ENCODE data around the gene UNK. TPM values are rescaled to one million over a fixed set of nuclear protein-coding genes. Genes with fewer than 3 reads are reported as not detected.

Gene UNK
- total and polyA plus RNA-seq, 2 of the 13 experiments (the other 11 are each of a cell fraction or from before 2014, with no cell fraction given): 31.6 to 33.0 TPM

DNA sequence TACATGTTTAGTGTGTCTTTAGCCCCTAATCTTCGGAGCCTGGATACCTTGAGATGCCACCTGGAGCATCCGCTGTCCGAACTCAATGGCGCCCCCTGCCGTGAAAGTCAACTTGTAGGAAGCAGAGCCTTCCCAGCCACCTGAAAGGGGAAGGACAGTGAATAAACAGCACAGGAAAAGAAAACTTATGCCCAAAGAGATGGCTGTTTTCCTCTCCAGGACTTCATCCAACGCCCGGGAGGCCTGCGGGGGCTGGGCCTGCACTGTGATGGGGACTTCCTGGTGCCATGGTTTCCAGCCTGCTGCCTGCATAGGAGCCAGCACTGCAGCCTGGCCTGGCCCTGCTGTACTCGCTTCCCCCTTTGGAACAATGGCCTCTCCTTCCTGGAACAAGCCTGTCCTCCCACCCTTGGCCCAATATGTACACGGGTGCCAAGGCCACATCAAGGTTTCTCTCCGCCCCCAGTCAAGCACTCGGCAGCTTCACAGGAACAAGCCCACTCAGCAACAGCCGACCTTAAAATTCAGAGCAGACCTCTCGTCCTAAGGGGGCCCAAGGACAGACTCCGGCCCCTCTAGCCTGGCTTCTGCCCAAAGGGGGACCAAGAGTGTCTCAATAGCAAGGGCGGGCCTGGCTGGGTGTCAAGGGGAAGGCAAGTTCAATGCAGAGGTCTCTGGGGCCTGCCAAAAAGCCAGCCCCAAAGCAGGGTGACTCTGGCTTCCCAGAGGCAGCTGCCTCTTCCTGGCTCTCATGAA is 64.1 kb downstream of the UNK start (continued):
- TF ChIP-seq ZNF138 (CRISPR knock-in tag; IDR thresholded peaks at IDR 0.05; ENCODE audit: low read depth) (no peak), TCF12 (IDR thresholded peaks at IDR 0.05) (no peak), TCF12 (CRISPR knock-in tag; IDR thresholded peaks at IDR 0.05) (no peak), ZNF790 (CRISPR knock-in tag; IDR thresholded peaks at IDR 0.05; ENCODE audit: borderline replicate concordance) (no peak), NONO (IDR thresholded peaks at IDR 0.05) (no peak), NONO (CRISPR knock-in tag; conservative IDR thresholded peaks at IDR 0.05) (peak; percentile 76; the same call in 1 of the 2 replicates), ZSCAN9 (CRISPR knock-in tag; IDR thresholded peaks at IDR 0.05; ENCODE audit: borderline replicate concordance) (no peak), ZNF83 (CRISPR knock-in tag; IDR thresholded peaks at IDR 0.05; ENCODE audit: borderline replicate concordance) (no peak), ZMYM3 (CRISPR knock-in tag; IDR thresholded peaks at IDR 0.05) (no peak), SP140L (CRISPR knock-in tag; IDR thresholded peaks at IDR 0.05; ENCODE audit: borderline replicate concordance) (no peak), ZNF224 (CRISPR knock-in tag; IDR thresholded peaks at IDR 0.05) (no peak), ZNF839 (CRISPR knock-in tag; IDR thresholded peaks at IDR 0.05; ENCODE audit: borderline replicate concordance) (no peak), SRSF9 (IDR thresholded peaks at IDR 0.05; ENCODE audit: borderline replicate concordance, insufficient read depth, low read depth, low read length, poor library complexity, severe bottlenecking) (no peak), DNMT3B (CRISPR knock-in tag; conservative IDR thresholded peaks at IDR 0.05) (no peak), MIER2 (CRISPR knock-in tag; IDR thresholded peaks at IDR 0.05) (no peak), NCOA5 (CRISPR knock-in tag; IDR thresholded peaks at IDR 0.05) (no peak), PITX1 (CRISPR knock-in tag; IDR thresholded peaks at IDR 0.05) (0 out of 2 replicates have a peak, but pooled peaks have one; percentile 42), TBL1XR1 (IDR thresholded peaks at IDR 0.05; ENCODE audit: borderline replicate concordance, low read length, partially characterized antibody) (no peak)
- TF ChIP-seq, protein P1, sequence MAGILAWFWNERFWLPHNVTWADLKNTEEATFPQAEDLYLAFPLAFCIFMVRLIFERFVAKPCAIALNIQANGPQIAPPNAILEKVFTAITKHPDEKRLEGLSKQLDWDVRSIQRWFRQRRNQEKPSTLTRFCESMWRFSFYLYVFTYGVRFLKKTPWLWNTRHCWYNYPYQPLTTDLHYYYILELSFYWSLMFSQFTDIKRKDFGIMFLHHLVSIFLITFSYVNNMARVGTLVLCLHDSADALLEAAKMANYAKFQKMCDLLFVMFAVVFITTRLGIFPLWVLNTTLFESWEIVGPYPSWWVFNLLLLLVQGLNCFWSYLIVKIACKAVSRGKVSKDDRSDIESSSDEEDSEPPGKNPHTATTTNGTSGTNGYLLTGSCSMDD (CRISPR knock-in tag; IDR thresholded peaks at IDR 0.05): no peak
- TF ChIP-seq, protein P2, sequence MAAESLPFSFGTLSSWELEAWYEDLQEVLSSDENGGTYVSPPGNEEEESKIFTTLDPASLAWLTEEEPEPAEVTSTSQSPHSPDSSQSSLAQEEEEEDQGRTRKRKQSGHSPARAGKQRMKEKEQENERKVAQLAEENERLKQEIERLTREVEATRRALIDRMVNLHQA (CRISPR knock-in tag; IDR thresholded peaks at IDR 0.05): no peak
- TF ChIP-seq, protein P3, sequence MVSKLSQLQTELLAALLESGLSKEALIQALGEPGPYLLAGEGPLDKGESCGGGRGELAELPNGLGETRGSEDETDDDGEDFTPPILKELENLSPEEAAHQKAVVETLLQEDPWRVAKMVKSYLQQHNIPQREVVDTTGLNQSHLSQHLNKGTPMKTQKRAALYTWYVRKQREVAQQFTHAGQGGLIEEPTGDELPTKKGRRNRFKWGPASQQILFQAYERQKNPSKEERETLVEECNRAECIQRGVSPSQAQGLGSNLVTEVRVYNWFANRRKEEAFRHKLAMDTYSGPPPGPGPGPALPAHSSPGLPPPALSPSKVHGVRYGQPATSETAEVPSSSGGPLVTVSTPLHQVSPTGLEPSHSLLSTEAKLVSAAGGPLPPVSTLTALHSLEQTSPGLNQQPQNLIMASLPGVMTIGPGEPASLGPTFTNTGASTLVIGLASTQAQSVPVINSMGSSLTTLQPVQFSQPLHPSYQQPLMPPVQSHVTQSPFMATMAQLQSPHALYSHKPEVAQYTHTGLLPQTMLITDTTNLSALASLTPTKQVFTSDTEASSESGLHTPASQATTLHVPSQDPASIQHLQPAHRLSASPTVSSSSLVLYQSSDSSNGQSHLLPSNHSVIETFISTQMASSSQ (IDR thresholded peaks at IDR 0.05; ENCODE audit: low read depth): no peak
- TF ChIP-seq, protein P3 (CRISPR knock-in tag; IDR thresholded peaks at IDR 0.05; ENCODE audit: borderline replicate concordance): peak; percentile 78; the same call in 1 of the 2 replicates
- TF ChIP-seq, protein P4, sequence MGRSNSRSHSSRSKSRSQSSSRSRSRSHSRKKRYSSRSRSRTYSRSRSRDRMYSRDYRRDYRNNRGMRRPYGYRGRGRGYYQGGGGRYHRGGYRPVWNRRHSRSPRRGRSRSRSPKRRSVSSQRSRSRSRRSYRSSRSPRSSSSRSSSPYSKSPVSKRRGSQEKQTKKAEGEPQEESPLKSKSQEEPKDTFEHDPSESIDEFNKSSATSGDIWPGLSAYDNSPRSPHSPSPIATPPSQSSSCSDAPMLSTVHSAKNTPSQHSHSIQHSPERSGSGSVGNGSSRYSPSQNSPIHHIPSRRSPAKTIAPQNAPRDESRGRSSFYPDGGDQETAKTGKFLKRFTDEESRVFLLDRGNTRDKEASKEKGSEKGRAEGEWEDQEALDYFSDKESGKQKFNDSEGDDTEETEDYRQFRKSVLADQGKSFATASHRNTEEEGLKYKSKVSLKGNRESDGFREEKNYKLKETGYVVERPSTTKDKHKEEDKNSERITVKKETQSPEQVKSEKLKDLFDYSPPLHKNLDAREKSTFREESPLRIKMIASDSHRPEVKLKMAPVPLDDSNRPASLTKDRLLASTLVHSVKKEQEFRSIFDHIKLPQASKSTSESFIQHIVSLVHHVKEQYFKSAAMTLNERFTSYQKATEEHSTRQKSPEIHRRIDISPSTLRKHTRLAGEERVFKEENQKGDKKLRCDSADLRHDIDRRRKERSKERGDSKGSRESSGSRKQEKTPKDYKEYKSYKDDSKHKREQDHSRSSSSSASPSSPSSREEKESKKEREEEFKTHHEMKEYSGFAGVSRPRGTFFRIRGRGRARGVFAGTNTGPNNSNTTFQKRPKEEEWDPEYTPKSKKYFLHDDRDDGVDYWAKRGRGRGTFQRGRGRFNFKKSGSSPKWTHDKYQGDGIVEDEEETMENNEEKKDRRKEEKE (IDR thresholded peaks at IDR 0.05): no peak

All from HepG2 (cell line).